Measurements from ENCODE around the gene FAM89B.

FAM89B gene

DNA sequence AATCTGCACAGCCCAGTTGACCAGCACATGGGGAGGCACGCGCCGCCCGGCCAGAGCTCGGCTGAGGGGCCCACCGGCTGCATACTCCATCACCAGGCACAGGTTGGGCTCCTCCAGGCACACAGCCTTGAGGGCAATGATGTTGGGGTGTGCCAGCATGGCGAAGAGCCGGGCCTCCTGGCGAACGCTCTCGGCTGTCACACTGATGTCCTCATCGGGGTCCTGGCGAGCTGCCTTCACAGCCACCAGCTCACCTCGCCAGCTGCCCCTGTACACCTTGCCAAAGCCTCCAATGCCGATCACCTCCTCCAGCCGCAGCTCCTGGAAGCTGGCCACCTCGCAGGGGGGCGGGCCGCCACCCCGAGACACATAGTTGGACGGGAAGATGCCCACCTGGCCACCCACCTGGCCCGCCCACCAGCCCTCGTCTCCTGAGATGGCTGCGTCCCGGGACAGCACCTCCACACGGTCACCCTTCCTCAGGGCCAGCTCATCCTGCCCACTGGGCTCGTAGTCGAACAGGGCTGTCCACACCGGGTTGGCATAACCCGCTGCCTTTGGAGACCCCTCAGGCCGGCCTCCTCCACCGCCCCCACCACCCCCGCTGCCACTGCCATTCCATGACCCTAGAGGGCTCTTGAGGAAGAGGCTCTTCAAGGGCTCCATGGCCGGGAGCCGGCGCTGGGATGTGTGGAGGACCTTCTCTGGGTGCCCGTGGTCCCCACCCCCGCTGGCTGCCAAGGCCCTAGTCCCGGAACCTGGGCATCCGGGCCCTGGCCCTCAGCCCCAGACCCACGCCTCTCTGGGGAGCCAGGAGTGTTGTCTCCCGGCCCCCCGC, 41.0 kb downstream of the FAM89B start:
- H3K27ac ChIP-seq (ENCODE audit: low read length) = no peak overlapping the region
- no CpG with 5 or more reads among the region's 43 CpGs for WGBS (ENCODE audit: insufficient coverage, insufficient read length)
- no peak for DNase-seq (ENCODE audit: low read depth, low spot score)
- H3K9me3 ChIP-seq (ENCODE audit: control insufficient read depth, insufficient read depth, low read length) = no peaks in the 10 kb centered on the region
- peak overlapping the region; percentile 69 for H3K4me3 ChIP-seq (ENCODE audit: low read length)
- H3K27me3 ChIP-seq (ENCODE audit: control insufficient read depth, insufficient read depth, low read length) = no peaks in the 10 kb centered on the region
- peaks cover 11% of the 10 kb centered on the region; the same call in 1 of the 2 replicates for H3K36me3 ChIP-seq (ENCODE audit: control insufficient read depth, insufficient read depth, low read length)
- H3K4me1 ChIP-seq (ENCODE audit: control insufficient read depth, insufficient read depth, low read length) = peaks cover 4% of the 10 kb centered on the region; the same call in 1 of the 2 replicates

DNA sequence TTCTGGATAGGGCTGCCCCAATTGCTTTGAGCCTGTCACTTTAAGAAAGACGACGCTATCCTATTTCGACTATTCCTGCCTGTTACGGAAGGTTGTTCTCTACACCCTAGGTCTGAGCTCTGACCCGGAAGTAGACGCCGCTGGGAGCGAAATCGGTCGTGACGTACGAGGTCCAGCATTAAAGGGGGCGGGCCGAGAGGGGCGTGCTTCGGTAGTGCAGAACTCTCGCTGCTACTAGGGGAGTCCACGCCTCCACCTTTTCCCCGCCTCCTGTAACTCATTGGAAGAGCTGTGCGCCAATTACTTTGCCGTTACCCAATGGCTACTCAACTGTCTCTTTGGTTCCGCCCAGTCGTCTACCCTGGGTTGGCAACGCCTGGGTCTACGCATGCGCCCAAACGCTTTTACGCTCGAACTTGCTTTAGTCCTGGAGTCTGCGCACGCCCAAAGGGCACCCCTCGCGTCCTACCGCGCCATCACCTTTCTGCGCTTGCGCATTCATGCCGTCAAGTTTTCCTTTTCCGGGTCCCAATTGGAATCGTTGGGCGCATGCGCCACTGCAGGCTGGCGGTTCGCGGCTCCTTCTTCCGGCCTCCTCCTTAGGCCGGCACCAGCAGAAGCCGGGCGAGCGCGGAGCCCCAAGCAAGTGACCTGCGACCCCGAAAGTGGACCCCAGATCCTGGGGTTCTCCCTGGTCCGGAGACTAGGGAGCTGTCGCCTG, 43.1 kb downstream of the FAM89B start, which contains the start of gene PCNX3:
TSS of gene PCNX3 (plus strand) at position 548 of the 721 bp plus-strand sequence. CDS start 536 bp downstream, outside the sequence.
- peak; percentile 100 for DNase-seq (ENCODE audit: low read depth, low spot score)
- no CpG with 5 or more reads among the region's 55 CpGs for WGBS (ENCODE audit: insufficient coverage, insufficient read length)
- H3K4me1 ChIP-seq (ENCODE audit: control insufficient read depth, insufficient read depth, low read length) = peaks cover 4% of the 10 kb centered on the region; the same call in 1 of the 2 replicates
- H3K27ac ChIP-seq (ENCODE audit: low read length) = no peak within 1 kb of the TSS
- peaks cover 31% of the 10 kb centered on the region for H3K36me3 ChIP-seq (ENCODE audit: control insufficient read depth, insufficient read depth, low read length)
- H3K9me3 ChIP-seq (ENCODE audit: control insufficient read depth, insufficient read depth, low read length) = no peaks in the 10 kb centered on the region
- peak within 1 kb of the TSS; percentile 90 for H3K4me3 ChIP-seq (ENCODE audit: low read length)
- no peaks in the 10 kb centered on the region for H3K27me3 ChIP-seq (ENCODE audit: control insufficient read depth, insufficient read depth, low read length)

DNA sequence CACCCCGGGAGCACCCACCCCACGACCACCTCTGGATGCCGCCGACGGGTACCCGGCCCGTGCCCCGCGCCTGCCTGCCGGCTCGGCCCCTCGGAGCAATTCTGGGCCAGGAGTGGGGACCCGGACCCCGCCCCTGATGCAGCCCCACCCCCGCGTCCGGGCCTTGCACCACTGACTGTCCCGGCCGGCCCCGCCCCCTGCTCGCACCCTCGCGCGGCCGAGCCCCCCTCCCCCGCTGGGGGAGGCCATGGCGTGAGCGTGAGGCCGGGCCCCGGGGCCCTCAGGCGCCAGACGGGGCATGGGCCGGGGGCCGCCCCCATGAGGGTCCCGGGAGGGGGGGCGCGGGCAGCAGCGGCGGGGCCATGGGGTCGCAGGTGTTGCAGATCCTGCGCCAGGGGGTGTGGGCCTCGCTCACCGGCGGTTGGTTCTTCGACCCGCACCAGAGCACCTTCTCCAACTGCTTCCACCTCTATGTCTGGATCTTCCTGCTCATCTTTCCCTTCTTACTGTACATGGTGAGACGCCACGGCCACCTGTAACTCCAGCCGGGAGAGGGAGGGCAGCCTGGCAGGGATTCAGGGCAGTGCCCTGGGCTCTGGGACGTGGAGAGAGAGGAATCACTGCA, 43.7 kb downstream of the FAM89B start:
- peak overlapping the region; percentile 90 for H3K4me3 ChIP-seq (ENCODE audit: low read length)
- no CpG with 5 or more reads among the region's 50 CpGs for WGBS (ENCODE audit: insufficient coverage, insufficient read length)
- no peak overlapping the region for H3K27ac ChIP-seq (ENCODE audit: low read length)
- peaks cover 4% of the 10 kb centered on the region; the same call in 1 of the 2 replicates for H3K4me1 ChIP-seq (ENCODE audit: control insufficient read depth, insufficient read depth, low read length)
- peaks cover 37% of the 10 kb centered on the region for H3K36me3 ChIP-seq (ENCODE audit: control insufficient read depth, insufficient read depth, low read length)
- no peaks in the 10 kb centered on the region for H3K9me3 ChIP-seq (ENCODE audit: control insufficient read depth, insufficient read depth, low read length)
- H3K27me3 ChIP-seq (ENCODE audit: control insufficient read depth, insufficient read depth, low read length) = no peaks in the 10 kb centered on the region
- DNase-seq (ENCODE audit: low read depth, low spot score) = no peak

DNA sequence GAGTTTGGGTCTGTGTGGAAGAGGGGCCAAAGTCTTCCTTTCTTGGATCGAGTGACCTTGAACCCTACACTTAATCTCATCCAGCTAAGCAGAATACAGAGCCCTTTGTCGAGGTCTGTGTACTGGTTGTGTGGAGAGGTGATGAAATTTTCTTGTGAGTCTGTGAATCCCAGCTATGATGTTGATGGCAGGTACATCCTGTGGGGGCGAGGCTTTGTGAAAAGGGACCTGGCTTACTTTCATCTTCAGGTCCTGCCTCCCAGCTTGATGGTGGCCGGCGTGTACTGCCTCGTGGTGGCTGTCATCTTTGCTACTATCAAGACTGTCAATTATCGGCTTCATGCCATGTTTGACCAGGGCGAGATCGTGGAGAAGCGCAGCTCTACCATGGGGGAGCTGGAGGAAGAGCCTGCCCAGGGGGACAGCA, 44.2 kb downstream of the FAM89B start:
- Histone ChIP-seq H3K27ac (ENCODE audit: low read length) (no peak overlapping the region), H3K4me1 (ENCODE audit: control insufficient read depth, insufficient read depth, low read length) (peaks cover 4% of the 10 kb centered on the region; the same call in 1 of the 2 replicates), H3K9me3 (ENCODE audit: control insufficient read depth, insufficient read depth, low read length) (no peaks in the 10 kb centered on the region), H3K4me3 (ENCODE audit: low read length) (peak overlapping the region; percentile 90; the same call in 1 of the 2 replicates), H3K36me3 (ENCODE audit: control insufficient read depth, insufficient read depth, low read length) (peaks cover 37% of the 10 kb centered on the region), H3K27me3 (ENCODE audit: control insufficient read depth, insufficient read depth, low read length) (no peaks in the 10 kb centered on the region)
- no CpG with 5 or more reads among the region's 10 CpGs for WGBS (ENCODE audit: insufficient coverage, insufficient read length)
- DNase-seq (ENCODE audit: low read depth, low spot score) = no peak

DNA sequence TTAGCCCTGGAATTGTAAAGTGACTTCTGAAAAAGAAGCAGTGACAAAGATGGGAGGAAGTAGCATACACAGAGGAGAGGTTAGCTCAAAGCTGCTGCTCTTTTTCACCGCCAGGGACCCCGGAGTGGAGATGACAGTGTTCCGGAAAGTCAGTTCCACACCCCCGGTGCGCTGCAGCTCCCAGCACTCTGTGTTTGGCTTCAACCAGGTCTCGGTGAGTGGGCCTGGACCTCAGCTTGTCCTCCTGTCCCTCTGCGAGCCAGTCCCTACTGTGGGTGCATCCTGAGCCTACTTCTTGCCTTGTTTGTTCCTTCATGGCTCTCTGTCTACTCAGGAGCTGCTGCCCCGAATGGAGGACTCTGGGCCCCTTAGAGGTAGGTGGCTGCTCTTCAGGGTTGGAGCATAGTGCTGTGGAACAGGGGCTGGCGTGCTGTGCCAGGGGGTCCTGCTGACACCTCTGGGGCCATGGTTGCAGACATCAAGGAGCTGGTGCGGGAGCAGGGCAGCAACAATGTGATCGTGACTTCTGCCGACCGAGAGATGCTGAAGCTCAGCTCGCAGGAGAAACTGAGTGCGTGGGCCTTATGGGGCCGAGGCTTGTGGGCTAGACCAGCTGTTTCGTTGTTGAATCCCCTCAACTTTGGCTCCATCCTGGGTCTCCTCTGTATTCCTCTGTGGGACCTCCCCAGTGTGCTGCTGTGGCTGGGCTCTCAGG, 45.0 kb downstream of the FAM89B start:
- Histone ChIP-seq H3K9me3 (ENCODE audit: control insufficient read depth, insufficient read depth, low read length) (no peaks in the 10 kb centered on the region), H3K36me3 (ENCODE audit: control insufficient read depth, insufficient read depth, low read length) (peaks cover 37% of the 10 kb centered on the region), H3K4me1 (ENCODE audit: control insufficient read depth, insufficient read depth, low read length) (peaks cover 4% of the 10 kb centered on the region; the same call in 1 of the 2 replicates), H3K27ac (ENCODE audit: low read length) (no peak overlapping the region), H3K27me3 (ENCODE audit: control insufficient read depth, insufficient read depth, low read length) (no peaks in the 10 kb centered on the region), H3K4me3 (ENCODE audit: low read length) (no peak overlapping the region)
- WGBS (ENCODE audit: insufficient coverage, insufficient read length) = no CpG with 5 or more reads among the region's 17 CpGs
- no peak for DNase-seq (ENCODE audit: low read depth, low spot score)

DNA sequence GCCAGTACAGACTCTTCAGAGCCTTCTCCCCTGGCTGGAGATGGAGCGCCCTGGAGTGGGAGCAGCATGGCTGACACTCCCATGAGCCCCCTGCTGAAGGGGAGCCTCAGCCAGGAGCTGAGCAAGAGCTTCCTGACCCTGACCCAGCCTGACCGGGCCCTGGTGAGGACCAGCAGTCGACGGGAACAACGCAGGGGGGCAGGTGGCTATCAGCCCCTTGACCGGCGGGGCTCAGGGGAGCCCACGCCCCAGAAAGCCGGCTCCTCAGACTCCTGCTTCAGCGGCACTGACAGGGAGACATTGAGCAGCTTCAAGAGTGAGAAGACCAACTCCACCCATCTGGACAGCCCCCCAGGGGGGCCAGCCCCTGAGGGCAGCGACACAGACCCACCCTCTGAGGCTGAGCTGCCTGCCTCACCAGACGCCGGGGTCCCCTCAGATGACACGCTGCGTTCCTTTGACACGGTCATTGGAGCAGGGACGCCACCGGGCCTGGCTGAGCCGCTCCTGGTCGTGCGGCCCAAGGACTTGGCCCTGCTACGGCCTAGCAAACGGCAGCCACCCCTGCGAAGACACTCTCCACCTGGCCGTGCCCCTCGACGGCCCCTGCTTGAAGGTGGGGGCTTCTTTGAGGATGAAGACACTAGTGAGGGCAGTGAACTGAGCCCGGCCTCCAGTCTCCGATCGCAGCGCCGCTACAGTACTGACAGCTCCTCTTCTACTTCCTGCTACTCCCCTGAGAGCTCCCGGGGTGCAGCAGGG, 45.8 kb downstream of the FAM89B start:
- WGBS (ENCODE audit: insufficient coverage, insufficient read length) = no CpG with 5 or more reads among the region's 33 CpGs
- H3K9me3 ChIP-seq (ENCODE audit: control insufficient read depth, insufficient read depth, low read length) = no peaks in the 10 kb centered on the region
- H3K4me3 ChIP-seq (ENCODE audit: low read length) = no peak overlapping the region
- H3K27ac ChIP-seq (ENCODE audit: low read length) = no peak overlapping the region
- peaks cover 4% of the 10 kb centered on the region; the same call in 1 of the 2 replicates for H3K4me1 ChIP-seq (ENCODE audit: control insufficient read depth, insufficient read depth, low read length)
- H3K36me3 ChIP-seq (ENCODE audit: control insufficient read depth, insufficient read depth, low read length) = peaks cover 37% of the 10 kb centered on the region
- no peaks in the 10 kb centered on the region for H3K27me3 ChIP-seq (ENCODE audit: control insufficient read depth, insufficient read depth, low read length)
- no peak for DNase-seq (ENCODE audit: low read depth, low spot score)

DNA sequence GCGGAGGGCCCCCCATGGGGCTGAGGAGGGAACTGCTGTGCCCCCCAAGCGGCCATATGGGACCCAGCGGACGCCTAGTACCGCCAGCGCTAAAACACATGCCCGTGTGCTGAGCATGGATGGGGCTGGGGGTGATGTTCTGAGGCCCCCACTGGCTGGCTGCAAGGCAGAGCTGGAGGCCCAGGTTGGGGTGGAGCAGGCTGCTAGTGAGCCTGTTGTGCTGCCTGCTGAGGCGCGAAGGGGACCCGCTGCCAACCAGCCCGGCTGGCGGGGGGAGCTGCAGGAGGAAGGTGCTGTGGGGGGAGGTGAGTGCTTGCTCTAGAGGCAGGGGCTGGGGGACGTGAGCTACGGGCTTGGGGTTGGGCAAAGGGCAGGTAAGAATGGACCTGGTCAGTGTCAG, 46.4 kb downstream of the FAM89B start:
- H3K27ac ChIP-seq (ENCODE audit: low read length) = no peak overlapping the region

DNA sequence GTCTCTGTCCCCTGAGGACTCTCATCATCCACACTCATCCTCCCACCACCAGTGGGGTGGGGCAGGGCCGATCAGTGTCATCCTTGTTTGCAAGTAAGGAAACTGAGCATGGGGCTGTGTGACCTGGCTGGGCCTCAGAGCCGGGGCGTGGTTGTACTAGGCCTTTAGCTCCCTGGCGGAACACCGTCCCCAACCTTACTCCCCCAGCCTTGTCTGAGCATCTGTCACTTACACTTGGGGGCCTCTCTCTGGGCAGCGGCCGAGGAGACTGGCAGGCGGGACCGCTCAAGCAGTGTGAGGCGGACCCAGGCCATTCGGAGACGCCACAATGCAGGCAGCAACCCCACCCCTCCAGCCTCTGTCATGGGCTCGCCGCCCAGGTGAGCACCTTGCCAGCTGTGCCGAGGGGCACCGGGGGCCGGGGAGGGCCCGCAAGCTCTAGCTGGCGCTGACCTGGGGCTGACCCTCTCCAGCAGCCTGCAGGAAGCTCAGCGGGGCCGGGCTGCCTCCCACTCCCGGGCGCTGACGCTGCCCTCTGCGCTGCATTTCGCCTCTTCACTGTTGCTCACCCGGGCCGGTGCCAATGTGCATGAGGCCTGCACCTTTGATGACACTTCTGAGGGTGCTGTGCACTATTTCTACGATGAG, 47.1 kb downstream of the FAM89B start:
- H3K36me3 ChIP-seq (ENCODE audit: control insufficient read depth, insufficient read depth, low read length) = peaks cover 37% of the 10 kb centered on the region
- WGBS (ENCODE audit: insufficient coverage, insufficient read length) = no CpG with 5 or more reads among the region's 29 CpGs

More for the DNA sequence above, 46.4 kb downstream of the FAM89B start:
- H3K36me3 ChIP-seq (ENCODE audit: control insufficient read depth, insufficient read depth, low read length) = peaks cover 37% of the 10 kb centered on the region
- peaks cover 2% of the 10 kb centered on the region; the same call in 1 of the 2 replicates for H3K4me1 ChIP-seq (ENCODE audit: control insufficient read depth, insufficient read depth, low read length)
- DNase-seq (ENCODE audit: low read depth, low spot score) = no peak
- H3K4me3 ChIP-seq (ENCODE audit: low read length) = no peak overlapping the region
- no CpG with 5 or more reads among the region's 14 CpGs for WGBS (ENCODE audit: insufficient coverage, insufficient read length)
- H3K27me3 ChIP-seq (ENCODE audit: control insufficient read depth, insufficient read depth, low read length) = no peaks in the 10 kb centered on the region
- no peaks in the 10 kb centered on the region for H3K9me3 ChIP-seq (ENCODE audit: control insufficient read depth, insufficient read depth, low read length)

DNA sequence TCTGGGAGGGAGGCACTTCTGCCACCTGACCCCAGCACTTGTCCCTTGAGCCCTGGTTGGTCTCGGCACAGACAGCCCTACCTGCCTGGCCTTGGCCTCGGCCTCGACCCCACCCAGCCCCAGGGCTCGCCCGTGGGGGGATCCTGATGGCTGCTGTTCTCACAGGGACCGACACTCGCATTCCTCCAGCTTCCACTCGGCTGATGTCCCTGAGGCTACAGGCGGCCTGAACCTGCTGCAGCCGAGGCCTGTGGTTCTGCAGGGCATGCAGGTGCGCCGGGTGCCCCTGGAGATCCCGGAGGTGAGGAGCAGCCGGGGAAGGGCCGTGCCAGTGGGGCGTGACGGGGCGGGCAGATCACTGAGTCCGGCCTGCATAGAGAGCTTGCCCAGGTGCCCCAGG, 48.3 kb downstream of the FAM89B start:
- DNase-seq (ENCODE audit: low read depth, low spot score) = no peak
- H3K4me1 ChIP-seq (ENCODE audit: control insufficient read depth, insufficient read depth, low read length) = peaks cover 2% of the 10 kb centered on the region; the same call in 1 of the 2 replicates
- H3K27ac ChIP-seq (ENCODE audit: low read length) = no peak overlapping the region
- no peaks in the 10 kb centered on the region for H3K27me3 ChIP-seq (ENCODE audit: control insufficient read depth, insufficient read depth, low read length)
- H3K9me3 ChIP-seq (ENCODE audit: control insufficient read depth, insufficient read depth, low read length) = no peaks in the 10 kb centered on the region
- no peak overlapping the region for H3K4me3 ChIP-seq (ENCODE audit: low read length)
- no CpG with 5 or more reads among the region's 19 CpGs for WGBS (ENCODE audit: insufficient coverage, insufficient read length)
- peaks cover 43% of the 10 kb centered on the region for H3K36me3 ChIP-seq (ENCODE audit: control insufficient read depth, insufficient read depth, low read length)

More for the DNA sequence above, 47.1 kb downstream of the FAM89B start:
- Histone ChIP-seq H3K27me3 (ENCODE audit: control insufficient read depth, insufficient read depth, low read length) (no peaks in the 10 kb centered on the region), H3K4me3 (ENCODE audit: low read length) (no peak overlapping the region), H3K27ac (ENCODE audit: low read length) (no peak overlapping the region), H3K4me1 (ENCODE audit: control insufficient read depth, insufficient read depth, low read length) (peaks cover 2% of the 10 kb centered on the region; the same call in 1 of the 2 replicates), H3K9me3 (ENCODE audit: control insufficient read depth, insufficient read depth, low read length) (no peaks in the 10 kb centered on the region)
- DNase-seq (ENCODE audit: low read depth, low spot score) = no peak
